OCI-LY1 (cell line): ENCODE data around the gene FMNL3.

Source experiments
- H2AFZ ChIP-seq: fragments of 200-600 bp; sonication (generic), shearing (Covaris generic); 2 replicates; pipeline ENCODE4 v1.6.0; 2014; ENCODE audit warnings: antibody characterized with exemption, mild to moderate bottlenecking, low read length
- H3F3A ChIP-seq: fragments of 200-600 bp; sonication (generic), shearing (Covaris generic); 2 replicates; pipeline ENCODE4 v1.6.0; 2014; ENCODE audit warnings: mild to moderate bottlenecking, antibody characterized with exemption, low read length, moderate library complexity; ENCODE audit not compliant: insufficient read depth
- H3K27ac ChIP-seq: fragments of 200-600 bp; sonication (generic); 2 replicates; pipeline ENCODE4 v1.5.1; 2014; ENCODE audit warnings: low read length, mixed run types, mild to moderate bottlenecking, low read depth; ENCODE audit not compliant: poor library complexity, severe bottlenecking
- H3K27me3 ChIP-seq: fragments of 200-600 bp; sonication (generic); 2 replicates; pipeline ENCODE4 v1.6.0; 2014; ENCODE audit warnings: antibody characterized with exemption, mild to moderate bottlenecking, low read length, moderate library complexity; ENCODE audit not compliant: insufficient read depth
- H3K36me3 ChIP-seq: fragments of 200-600 bp; sonication (generic); 2 replicates; pipeline ENCODE4 v1.6.1; 2014; ENCODE audit warnings: mild to moderate bottlenecking, antibody characterized with exemption, low read length, moderate library complexity, mixed read lengths; ENCODE audit not compliant: insufficient read depth
- H3K4me1 ChIP-seq: fragments of 200-600 bp; sonication (generic); 2 replicates; pipeline ENCODE4 v1.5.1; 2014; ENCODE audit warnings: mild to moderate bottlenecking, low read length, moderate library complexity; ENCODE audit not compliant: insufficient read depth, severe bottlenecking
- H3K4me2 ChIP-seq: fragments of 200-600 bp; sonication (generic), shearing (Covaris generic); 2 replicates; pipeline ENCODE4 v1.6.1; 2014; ENCODE audit warnings: low read length
- H3K4me3 ChIP-seq: fragments of 200-600 bp; sonication (generic); 2 replicates; pipeline ENCODE4 v1.5.1; 2014; ENCODE audit warnings: low read length, low read depth, mild to moderate bottlenecking, mixed read lengths; ENCODE audit not compliant: poor library complexity, severe bottlenecking
- H3K79me2 ChIP-seq: fragments of 200-600 bp; shearing (Covaris generic); 2 replicates; pipeline ENCODE4 v1.6.1; 2016; ENCODE audit warnings: mixed run types, low read length, mixed read lengths; ENCODE audit not compliant: insufficient read depth
- H3K9ac ChIP-seq: fragments of 200-600 bp; sonication (generic), shearing (Covaris generic); 2 replicates; pipeline ENCODE4 v1.6.1; 2014; ENCODE audit warnings: mild to moderate bottlenecking, low read length, mixed read lengths
- H3K9me2 ChIP-seq: fragments of 200-600 bp; sonication (generic), shearing (Covaris generic); 2 replicates; pipeline ENCODE4 v1.6.1; 2014; ENCODE audit warnings: low read depth, mild to moderate bottlenecking, low read length, mixed read lengths
- H3K9me3 ChIP-seq: fragments of 200-600 bp; shearing (Covaris generic); 2 replicates; pipeline ENCODE4 v1.6.1; 2014; ENCODE audit warnings: low read length, mixed read lengths
- H4K20me1 ChIP-seq: fragments of 200-600 bp; sonication (generic), shearing (Covaris generic); 2 replicates; pipeline ENCODE4 v1.6.0; 2016; ENCODE audit warnings: mild to moderate bottlenecking, low read length; ENCODE audit not compliant: insufficient read depth
- EZH2 ChIP-seq: fragments of 200-600 bp; sonication (generic), shearing (Covaris generic); IDR thresholded peaks from 2 replicates; pipeline ENCODE4 v1.8.0; 2017; ENCODE audit warnings: borderline replicate concordance, mixed run types, mild to moderate bottlenecking, antibody characterized with exemption, low read length, moderate library complexity, mixed read lengths
- TF ChIP-seq, protein P1 (sequence below): fragments of 200-600 bp; sonication (generic), shearing (Covaris generic); IDR thresholded peaks from 2 replicates; pipeline ENCODE4 v1.5.1; 2017; ENCODE audit warnings: mild to moderate bottlenecking, antibody characterized with exemption, low read length, moderate library complexity, mixed read lengths

The FMNL3 gene

GRCh38 chr12:49687941-49688340 lies 19.3 kb downstream of the FMNL3 start:
- Histone ChIP-seq H3K27ac (no peak overlapping the region), H4K20me1 (no peaks in the 10 kb centered on the region), H3K36me3 (no peaks in the 10 kb centered on the region; the same call in 1 of the 2 replicates), H2AFZ (no peak overlapping the region), H3K9ac (no peak overlapping the region), H3K27me3 (no peaks in the 10 kb centered on the region), H3F3A (no peaks in the 10 kb centered on the region), H3K9me2 (no peaks in the 10 kb centered on the region), H3K9me3 (no peaks in the 10 kb centered on the region), H3K79me2 (no peaks in the 10 kb centered on the region), H3K4me2 (no peak overlapping the region), H3K4me1 (peaks cover 10% of the 10 kb centered on the region), H3K4me3 (no peak overlapping the region)
- TF ChIP-seq, protein P1, sequence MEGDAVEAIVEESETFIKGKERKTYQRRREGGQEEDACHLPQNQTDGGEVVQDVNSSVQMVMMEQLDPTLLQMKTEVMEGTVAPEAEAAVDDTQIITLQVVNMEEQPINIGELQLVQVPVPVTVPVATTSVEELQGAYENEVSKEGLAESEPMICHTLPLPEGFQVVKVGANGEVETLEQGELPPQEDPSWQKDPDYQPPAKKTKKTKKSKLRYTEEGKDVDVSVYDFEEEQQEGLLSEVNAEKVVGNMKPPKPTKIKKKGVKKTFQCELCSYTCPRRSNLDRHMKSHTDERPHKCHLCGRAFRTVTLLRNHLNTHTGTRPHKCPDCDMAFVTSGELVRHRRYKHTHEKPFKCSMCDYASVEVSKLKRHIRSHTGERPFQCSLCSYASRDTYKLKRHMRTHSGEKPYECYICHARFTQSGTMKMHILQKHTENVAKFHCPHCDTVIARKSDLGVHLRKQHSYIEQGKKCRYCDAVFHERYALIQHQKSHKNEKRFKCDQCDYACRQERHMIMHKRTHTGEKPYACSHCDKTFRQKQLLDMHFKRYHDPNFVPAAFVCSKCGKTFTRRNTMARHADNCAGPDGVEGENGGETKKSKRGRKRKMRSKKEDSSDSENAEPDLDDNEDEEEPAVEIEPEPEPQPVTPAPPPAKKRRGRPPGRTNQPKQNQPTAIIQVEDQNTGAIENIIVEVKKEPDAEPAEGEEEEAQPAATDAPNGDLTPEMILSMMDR: no peak
- no peak for TF ChIP-seq EZH2

- Histone ChIP-seq H3K9me2 (no peaks in the 10 kb centered on the region), H3F3A (no peaks in the 10 kb centered on the region), H2AFZ (no peak overlapping the region), H3K9ac (no peak overlapping the region), H3K4me2 (no peak overlapping the region), H3K4me1 (no peaks in the 10 kb centered on the region), H3K79me2 (no peaks in the 10 kb centered on the region), H3K9me3 (no peaks in the 10 kb centered on the region), H3K4me3 (no peak overlapping the region), H4K20me1 (no peaks in the 10 kb centered on the region), H3K27ac (no peak overlapping the region), H3K36me3 (no peaks in the 10 kb centered on the region; the same call in 1 of the 2 replicates), H3K27me3 (no peaks in the 10 kb centered on the region)
- TF ChIP-seq EZH2: no peak
- TF ChIP-seq, protein P1: no peak
Observed at GRCh38 chr12:49684310-49684854, 22.8 kb downstream of the FMNL3 start.

GRCh38 chr12:49683599-49684309 lies 23.5 kb downstream of the FMNL3 start:
- Histone ChIP-seq H3K9me3 (no peaks in the 10 kb centered on the region), H3K4me1 (no peaks in the 10 kb centered on the region), H3K9me2 (no peaks in the 10 kb centered on the region), H3K9ac (no peak overlapping the region), H3K4me2 (no peak overlapping the region), H4K20me1 (no peaks in the 10 kb centered on the region), H3K4me3 (no peak overlapping the region), H3K27me3 (no peaks in the 10 kb centered on the region), H3K36me3 (no peaks in the 10 kb centered on the region; the same call in 1 of the 2 replicates), H3K27ac (no peak overlapping the region), H2AFZ (no peak overlapping the region), H3F3A (no peaks in the 10 kb centered on the region), H3K79me2 (no peaks in the 10 kb centered on the region)
- TF ChIP-seq, protein P1: no peak
- TF ChIP-seq EZH2: no peak
